Brain pericyte (primary cell): ENCODE data around the gene SMPD1.

Source experiments
- DNase-seq: peaks from one replicate; pipeline ENCODE4 v3.0.0-alpha.2; 2012; ENCODE audit warnings: low read depth, low spot score

The SMPD1 gene

DNA sequence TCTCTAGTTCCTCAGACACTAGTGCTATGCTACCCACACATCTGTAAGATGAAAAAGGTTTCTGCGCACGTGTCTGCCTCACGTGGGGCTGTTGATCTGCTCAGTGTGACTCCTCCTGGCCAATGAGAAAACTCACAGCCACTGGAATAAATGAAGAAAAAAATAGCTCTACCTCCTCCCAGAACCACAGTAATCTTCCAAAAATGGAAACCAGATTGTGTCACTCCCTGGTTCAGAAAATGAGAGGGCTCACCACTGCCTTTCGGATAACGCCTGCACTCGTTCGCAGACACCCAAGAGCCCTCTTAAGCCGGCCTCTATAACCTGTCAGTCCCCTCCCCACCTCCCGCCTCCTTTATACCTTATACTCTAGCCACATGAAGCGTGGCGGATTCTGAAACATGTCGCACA, 23.5 kb downstream of the SMPD1 start:
- DNase-seq = no peak

DNA sequence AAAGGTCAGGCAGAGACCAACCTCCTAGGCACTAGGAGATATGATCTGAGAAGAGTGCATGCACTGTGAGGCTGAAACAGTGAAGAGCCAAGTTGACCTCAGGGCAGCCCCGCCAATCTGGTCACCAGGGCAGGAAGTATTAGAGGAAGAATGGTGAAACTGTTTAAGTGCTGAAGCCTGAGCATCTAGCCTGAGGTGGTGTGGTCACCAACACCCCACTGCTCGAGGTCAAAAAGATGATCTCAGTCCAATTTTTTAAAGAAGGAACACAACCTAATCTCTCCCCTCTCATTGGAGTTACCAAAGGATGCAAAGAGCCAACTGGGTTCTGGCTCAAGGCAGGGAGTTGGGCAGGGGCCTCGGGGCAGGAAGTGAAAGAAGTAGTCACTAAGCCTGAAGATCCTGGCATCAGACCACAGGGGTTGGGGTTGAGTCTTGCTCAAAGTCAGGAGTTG, 24.6 kb downstream of the SMPD1 start:
- DNase-seq = no peak

DNA sequence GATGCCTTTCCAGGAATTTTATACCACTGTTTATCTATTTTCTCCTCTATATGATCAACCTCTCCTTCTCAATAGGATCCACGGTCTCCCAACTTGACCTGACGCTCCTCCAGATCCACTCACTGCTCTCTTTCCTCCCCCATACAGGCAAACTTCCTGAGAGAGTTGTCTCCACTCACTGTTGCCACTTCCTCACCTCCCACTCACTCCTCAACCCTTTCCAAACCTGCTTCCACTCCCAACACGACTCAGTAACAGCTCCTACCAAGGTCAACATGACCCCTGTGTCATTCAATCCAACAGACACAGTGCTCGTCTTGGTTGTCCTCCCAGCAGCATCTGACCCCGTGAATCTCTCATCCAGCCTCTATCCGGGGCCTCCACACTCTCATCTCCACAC, 25.5 kb downstream of the SMPD1 start:
- no peak for DNase-seq

DNA sequence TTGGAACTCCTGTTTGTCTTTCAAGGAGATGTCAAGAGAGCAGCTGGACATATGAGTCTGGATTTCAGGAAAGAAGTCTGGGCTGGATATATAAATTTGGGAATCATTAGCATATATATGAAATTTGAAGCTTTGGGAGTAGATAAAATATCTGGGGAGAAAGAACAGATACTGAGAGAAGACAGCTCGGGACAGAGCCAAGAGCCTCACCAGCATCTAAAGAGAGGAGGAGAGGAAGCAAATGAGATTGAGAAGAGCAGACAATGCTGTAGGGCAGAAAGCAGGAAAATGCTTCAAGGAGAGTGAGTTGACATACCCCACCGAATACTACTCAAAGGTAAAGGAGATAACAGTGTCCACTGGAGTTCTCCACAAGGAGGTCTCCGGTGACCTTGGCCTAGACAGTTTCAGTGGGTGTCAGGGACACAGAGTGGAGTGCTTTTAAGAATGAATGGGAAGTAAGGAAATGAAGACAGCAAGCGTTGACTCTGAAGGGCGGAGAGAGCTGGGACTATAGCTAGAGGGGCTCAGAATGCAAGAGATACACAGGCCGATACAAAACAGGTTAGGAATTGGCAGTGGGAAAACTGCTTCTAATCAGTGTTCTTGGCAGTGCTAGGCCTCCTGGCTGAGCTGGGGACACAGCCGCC, 27.8 kb downstream of the SMPD1 start:
- no peak for DNase-seq

DNA sequence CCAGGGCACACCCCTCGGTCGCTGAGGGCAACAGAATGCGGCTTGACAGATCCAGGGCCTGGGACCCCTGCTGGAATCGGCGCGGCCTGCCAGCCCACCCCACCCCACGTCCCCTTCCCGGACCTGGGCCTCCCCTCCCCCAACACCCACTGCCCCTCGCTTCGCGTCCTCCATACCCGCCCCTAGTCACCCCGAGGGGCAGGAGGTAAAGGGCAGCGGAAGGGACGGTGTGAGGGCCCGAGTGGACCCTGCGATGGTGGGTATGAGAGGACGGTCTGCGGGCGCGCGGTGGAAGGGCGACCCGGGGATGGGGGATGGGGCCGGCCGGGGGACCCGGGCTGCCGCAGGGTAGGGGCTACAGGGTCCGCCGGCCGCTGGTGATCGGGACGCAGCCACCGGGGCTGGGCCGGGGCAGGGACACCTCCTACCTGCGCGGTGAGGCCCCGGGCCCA, 28.3 kb downstream of the SMPD1 start:
- no peak for DNase-seq

DNA sequence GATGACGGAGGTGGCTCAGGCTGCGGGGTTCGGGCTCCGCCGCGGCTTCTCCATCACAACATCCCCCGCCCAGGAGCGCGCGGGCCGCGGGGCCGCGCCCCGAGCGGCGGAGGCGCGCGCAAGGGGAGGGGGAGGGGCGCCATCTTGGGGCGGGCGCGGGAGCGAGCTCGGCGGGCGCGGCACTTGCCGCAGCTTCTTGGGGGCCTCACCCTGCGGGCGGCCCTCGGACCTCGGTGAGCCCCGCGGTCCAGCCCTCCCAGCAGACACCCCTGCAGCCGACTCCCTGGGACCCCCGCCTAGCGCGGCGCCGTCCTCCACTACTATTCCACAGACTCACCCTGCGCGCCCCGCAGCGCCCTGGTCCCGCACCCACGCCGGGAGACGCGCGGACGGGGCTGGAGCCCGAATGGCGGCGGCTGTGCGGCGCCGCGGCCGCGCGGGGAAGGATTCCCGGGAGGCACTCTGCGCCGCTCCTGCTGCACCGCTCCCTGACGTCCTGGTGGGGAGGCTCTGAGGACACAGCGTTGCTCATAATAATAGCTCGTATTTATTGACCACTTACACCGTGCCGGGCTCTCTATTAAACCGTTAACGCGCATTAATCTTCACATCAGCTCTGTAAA, 28.8 kb downstream of the SMPD1 start, which contains the start of gene APBB1:
TSS of gene APBB1 (minus strand) at position 86 of the 623 bp plus-strand sequence. CDS start 7,747 bp downstream, outside the sequence.
- DNase-seq = no peak

DNA sequence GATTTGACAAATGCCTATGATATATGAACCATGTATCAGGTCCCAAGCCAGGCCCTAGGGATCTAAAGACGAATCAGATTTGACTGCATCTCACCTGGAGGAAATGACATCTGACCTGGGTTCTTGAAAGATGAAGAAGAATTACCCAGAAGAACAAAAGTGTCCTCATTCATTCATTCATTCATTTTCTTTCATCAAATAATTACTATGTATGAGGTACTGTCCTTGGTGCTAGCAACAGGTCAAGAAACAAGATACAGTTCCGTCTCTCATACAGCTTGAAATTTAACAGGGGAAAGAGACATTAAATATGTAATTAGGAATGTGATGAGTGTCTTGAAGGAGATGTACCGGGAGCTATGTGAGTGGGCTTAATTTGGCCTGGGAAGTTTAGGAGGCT, 30.4 kb downstream of the SMPD1 start:
- DNase-seq = no peak

DNA sequence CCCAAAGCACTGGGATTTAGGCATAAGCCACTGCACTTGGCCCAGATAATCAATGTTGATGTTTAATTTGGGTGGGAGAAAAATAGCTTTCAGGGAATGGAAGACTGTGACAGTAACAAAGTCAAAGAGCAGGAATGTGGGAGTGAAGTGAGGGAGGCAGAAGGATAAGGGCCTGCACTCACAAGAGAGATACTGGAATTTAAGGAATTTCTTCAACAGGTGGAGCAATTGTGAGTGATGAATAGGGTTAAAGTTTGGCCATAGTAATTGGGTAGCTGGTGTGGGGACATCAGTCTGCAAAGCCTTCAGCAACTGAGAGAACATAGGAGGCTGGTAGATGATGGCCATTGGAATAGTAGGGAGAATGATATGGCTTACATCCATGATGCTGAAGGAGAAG, 37.2 kb downstream of the SMPD1 start:
- no peak for DNase-seq

DNA sequence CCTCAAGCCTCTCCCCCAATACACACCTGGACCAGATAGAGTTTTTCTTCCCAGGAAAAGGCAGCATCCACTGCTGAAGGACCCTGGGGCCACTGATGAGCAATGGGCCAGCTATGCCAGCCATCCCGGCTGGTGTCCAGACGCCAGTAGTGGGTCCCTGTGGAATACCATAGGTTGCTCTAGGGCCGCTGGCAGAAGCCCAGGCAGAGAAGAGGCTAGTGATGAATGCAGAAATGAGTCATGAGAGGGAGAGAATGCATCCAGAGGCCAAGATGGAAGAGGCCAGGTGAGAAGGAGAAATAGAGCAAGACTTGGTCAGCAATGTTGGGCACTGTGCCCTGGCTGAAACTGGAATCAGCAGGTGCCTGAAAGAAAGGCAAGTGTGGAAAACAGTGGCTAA, 41.6 kb downstream of the SMPD1 start:
- DNase-seq = no peak

DNA sequence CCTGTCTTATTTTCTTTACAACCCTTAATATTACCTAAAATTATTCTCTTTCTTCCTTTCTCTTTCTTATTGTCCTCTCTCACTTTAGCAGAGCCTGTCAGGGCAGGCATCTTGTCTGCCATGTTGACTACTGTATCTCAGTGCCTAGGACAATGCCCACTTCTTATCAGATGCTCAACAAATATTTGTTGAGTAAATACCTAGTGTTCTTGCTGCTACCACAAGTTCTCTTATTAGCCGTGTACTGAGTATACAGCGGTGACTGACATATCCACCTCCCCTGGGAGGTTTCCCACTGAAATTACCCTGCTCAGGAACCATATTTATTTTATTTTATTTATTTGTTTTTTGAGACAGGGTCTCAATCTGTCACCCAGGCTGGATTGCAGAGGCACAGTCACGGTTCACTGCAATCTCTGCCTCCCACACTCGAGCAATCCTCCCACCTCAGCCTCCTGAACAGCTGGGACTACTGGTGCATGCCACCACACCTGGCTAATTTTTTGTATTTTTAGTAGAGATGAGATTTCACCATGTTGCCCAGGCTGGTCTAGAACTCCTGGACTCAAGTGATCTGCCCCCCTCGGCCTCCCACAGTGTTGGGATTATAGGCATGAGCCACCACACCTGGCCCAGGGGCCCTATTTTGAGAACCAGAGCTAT, 43.9 kb downstream of the SMPD1 start:
- DNase-seq = no peak

DNA sequence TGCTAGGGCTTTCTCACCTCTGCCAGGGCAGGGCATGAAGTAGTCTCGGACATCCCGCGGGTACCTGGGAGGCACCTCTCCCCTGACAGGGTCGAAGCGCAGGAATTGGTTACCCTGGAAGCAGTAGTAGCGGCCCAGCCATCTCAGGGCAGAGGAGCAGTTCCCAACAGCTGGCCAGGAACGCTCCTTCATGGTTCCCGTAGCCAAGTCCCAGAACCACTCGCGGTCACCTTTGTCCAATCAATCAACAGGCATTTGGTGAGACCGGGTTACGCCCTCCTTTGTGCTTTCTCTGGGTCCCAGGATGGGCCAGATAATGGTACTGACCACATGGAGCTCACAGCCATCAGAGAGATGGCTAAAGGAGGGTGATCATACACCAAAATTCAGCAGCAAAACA, 47.1 kb downstream of the SMPD1 start:
- DNase-seq = no peak

DNA sequence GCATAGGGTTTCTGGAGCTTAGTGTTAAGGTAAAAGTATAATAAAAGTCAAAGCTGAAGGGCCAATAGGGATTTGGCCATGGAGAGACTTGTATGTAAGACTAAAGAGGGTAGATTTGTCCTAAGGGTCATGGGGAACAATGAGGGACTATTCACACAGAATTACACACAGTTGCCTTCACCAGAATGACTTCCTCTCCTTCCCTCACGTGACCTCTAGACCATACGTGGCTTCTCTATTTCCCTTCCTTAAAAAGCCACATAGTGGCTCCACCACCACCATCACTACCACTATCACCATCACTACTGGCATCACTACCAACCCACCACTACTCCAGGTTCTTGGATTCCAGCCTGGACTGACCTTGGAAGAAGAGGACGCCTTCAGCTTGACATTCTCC, 47.7 kb downstream of the SMPD1 start:
- no peak for DNase-seq

DNA sequence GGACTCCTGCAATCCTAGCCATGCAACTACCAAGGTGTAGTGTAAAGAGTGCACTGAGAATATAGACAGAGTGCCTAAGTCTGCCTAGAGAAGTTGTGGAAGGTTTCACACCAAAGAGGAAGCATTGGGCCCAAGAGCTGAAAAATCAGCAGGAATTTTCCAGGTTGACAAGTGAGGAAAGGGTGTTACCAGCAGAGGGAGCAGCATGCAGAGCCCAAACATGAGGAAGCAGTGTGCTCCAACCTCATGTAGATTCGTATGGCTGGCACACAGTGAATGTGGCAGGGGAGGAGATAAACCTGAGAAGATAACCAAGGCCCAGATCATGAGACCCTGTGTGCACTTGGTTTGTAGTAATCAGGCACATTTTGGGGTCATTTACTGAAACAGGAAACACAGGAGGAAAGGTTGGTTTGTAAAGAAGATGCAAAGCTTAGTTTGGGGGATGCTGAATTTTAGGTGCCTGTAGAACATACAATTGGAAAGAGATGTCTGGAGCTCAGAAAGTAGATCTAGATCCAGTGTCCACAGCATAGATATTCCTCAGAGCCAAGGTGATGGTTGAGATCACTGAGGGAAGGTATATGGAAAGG, 48.8 kb downstream of the SMPD1 start:
- no peak for DNase-seq

DNA sequence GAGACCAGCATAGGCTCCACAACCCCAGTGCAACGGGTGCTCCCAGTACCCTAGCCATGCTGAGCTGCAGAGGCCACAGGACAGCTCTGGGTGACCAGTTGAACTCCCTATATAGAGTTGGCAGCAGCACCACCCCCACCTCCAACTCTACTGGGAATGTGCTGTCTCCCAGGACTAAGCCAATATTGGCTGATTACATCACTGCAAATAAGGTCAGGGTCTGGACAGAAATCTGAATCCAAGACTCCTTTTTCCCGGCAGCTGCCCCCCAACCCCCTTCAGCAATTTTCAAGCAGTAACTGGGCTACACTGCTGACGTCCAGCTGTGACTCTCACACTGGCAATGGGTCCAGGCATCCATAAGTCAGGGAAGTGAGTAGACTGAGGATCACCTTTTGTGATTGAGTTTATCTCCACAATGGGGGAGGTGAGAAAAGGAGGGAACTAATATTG, 50.7 kb downstream of the SMPD1 start, which contains the start of gene HPX:
TSS of gene HPX (minus strand) at position 82 of the 453 bp plus-strand sequence. CDS start at position 58, 24 bp downstream.
- no peak for DNase-seq

DNA sequence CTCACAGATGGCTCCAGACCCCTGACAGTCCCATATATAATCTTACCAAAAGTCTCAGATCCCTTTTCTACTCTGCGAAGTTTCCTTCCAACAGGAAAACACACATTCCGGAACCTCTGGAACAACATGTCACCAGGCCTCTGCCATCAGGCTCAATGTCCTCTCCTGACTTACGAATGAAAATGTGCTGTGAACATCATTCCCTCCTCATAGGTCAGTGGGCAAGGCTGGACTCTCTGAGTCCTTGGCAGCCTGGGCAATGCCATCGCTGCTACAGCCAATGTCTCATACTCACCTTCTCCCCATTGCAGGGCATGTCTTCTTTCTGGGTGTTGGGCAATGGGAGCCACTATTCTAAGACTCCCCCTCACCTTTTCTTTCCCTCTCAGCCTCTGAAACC, 52.2 kb downstream of the SMPD1 start:
- no peak for DNase-seq

DNA sequence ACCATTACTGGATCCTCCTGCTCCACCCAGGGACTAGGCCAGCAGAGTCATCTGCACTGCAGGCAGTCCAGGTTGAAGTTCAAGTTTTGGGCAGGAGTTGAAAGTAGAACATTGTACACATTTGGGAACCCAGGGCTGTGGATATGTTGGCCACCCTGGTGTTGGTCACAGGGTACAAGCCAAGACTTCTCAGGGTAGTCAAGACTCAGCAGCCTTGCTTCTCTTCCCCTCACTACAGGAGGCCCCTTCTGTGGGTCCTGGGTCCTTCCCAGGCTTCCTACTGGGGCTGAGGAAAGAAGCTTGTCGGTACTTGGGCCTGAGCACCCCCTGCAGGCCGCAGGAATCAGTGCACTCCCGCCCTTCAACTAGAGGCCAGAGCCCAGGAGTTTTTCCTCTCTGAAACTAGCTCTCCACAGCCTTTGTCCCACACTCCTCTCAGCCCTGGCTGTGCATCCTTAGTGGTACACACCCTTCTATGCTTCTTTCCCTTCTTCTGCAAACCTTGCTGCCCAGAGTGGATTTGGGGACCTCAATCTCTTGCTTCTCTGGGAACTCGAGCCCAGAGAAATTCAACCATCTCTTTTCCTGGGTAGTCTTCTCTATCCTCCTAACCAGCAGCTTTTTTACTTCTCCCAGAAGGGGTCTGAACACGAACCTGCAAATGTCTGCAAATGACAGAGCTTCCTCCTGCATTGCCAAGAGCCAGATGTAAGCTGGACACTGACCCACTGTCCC, 53.2 kb downstream of the SMPD1 start:
- no peak for DNase-seq
